GM12864 (cell line): ENCODE measurements around the gene PLXNC1.

Experiments used
- DNase-seq: peaks from one replicate; pipeline ENCODE4 v3.0.0-alpha.2; 2011; ENCODE audit warnings: low read depth
- H3K4me3 ChIP-seq: 2 replicates; pipeline ENCODE4 v1.5.1; 2011; ENCODE audit warnings: mild to moderate bottlenecking, low read depth, low read length, control low read depth
- TF ChIP-seq, protein P1 (sequence below): IDR thresholded peaks from 2 replicates; pipeline ENCODE4 v1.5.1; 2011; ENCODE audit warnings: low read depth, mild to moderate bottlenecking, moderate library complexity, low read length, control low read depth, inconsistent platforms; ENCODE audit errors: missing control alignments

PLXNC1 gene

GRCh38 chr12:94178882-94179281 is 30.5 kb downstream of the PLXNC1 start:
- H3K4me3 ChIP-seq: no peak overlapping the region
- TF ChIP-seq, protein P1, sequence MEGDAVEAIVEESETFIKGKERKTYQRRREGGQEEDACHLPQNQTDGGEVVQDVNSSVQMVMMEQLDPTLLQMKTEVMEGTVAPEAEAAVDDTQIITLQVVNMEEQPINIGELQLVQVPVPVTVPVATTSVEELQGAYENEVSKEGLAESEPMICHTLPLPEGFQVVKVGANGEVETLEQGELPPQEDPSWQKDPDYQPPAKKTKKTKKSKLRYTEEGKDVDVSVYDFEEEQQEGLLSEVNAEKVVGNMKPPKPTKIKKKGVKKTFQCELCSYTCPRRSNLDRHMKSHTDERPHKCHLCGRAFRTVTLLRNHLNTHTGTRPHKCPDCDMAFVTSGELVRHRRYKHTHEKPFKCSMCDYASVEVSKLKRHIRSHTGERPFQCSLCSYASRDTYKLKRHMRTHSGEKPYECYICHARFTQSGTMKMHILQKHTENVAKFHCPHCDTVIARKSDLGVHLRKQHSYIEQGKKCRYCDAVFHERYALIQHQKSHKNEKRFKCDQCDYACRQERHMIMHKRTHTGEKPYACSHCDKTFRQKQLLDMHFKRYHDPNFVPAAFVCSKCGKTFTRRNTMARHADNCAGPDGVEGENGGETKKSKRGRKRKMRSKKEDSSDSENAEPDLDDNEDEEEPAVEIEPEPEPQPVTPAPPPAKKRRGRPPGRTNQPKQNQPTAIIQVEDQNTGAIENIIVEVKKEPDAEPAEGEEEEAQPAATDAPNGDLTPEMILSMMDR: no peak
- no peak for DNase-seq

DNA sequence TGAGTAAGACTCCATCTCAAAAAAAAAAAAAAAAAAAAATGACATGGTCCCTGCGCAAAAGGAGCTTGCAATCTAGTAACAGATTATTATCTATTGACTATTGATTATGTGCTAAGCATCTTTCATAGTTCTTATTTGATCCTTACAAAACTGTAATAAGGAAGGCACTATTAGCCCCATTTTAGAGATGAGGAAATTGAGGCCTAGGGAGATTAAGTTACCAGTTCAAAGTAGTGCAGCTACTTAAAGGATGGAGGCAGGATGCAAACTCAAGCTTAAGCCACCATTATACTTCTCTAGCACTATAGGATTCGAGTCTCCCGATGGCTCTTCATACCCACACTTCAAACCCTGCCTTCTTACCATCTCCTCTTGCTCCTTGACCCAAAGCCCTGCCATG is 31.3 kb downstream of the PLXNC1 start:
- DNase-seq: no peak
- TF ChIP-seq, protein P1: no peak
- no peak overlapping the region for H3K4me3 ChIP-seq

DNA sequence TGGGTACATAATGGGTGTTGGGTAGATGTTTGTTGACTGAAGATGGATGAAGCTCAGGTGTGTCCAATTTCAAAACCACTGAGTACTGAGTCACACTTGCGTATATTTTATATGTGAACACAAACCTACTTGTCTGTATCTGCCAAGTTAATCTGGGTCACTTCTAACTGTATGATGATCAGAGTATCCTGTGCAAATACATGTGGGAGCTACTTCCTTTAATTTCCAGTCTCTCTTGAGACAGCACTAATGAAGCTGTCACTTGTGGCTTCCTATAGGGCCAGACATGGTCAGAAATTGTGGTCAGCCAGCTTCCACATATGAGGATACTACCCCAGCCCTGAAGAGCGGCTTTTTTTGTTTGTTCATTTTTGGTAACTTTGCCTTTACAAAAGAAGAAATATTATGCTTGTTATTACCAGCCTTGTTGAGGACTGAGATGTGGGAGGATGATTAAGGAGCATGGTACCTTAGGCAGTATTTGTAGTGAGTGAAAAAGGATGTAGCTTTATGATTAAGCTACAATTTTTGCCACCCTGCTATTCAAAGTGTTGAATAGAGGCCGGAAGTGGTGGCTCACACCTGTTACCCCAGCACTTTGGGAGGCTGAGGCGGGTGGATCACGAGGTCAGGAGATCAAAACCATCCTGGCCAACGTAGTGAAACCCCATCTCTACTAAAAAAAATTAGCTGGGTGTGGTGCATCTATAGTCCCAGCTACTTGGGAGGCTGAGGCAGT is 32.4 kb downstream of the PLXNC1 start:
- DNase-seq: no peak
- TF ChIP-seq, protein P1: no peak
- no peak overlapping the region for H3K4me3 ChIP-seq

GRCh38 chr12:94182986-94183707 is 34.8 kb downstream of the PLXNC1 start:
- DNase-seq: no peak
- TF ChIP-seq, protein P1: no peak
- H3K4me3 ChIP-seq: no peak overlapping the region

DNA sequence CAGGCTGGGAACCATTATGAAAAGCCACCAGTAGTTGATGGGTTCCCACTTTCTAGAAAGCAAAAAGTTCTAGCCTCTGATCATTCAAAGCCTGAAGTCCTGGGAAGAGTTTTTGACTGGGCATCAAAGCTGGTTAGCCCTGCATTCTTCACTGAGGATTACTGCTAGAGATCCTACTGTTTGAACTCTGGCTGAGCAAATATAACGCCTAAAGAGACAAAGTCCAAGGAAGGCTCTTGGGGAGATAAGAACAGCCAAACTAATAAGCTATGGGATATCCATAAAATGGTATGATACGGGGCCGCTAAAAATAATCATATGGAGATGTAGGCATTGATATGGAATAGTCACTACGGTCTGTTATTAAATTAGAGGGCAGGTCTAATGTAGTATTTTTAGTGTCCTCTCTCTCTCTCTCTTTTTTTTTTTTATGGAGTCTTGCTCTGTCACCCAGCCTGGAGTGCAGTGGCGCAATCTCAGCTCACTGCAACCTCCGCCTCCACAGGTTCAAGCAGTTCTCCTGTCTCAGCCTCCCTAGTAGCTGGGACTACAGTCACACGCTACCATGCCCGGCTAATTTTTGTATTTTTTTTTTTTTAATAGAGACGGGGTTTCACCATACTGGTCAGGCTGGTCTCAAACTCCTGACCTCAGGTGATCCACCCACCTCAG is 35.5 kb downstream of the PLXNC1 start:
- TF ChIP-seq, protein P1: no peak
- DNase-seq: no peak

DNA sequence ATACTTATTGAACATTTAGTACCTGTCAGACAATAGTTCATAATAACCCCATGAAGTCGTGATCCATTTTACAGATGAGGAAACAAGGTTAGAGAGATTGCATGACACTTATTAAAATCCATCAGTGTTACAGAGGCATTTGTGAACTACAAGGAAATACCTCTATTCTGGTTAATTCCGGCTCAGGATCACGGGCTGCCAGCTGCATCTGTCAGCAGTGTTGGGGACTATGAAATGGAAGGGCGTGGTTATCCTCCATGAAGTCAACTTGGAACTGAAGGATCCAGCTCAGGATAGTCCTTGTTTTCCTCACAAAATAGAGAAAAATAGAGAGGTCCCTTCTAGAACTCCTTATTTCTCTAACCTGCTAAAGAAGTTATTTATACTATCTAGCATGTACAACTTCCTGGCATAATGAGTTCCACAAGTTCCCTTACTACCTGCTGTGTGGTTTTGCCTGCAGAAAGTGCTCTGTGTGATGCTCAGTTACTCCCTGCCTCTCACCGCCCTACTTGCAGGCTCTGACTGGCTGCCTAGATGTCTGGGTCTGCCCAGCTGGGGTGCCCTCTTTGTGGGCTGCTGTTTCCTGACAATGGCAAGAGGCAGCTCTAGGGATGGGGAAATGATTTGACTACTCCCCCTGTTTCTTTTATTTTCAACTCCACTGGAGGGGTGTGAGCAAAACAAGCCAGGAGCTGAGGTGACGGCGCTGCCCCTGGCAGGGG is 36.8 kb downstream of the PLXNC1 start:
- no peak for DNase-seq
- TF ChIP-seq, protein P1: no peak
- no peak overlapping the region for H3K4me3 ChIP-seq

More for the DNA sequence above, 35.5 kb downstream of the PLXNC1 start:
- H3K4me3 ChIP-seq: no peak overlapping the region
